ENCODE data around the gene SRP14. TPM values are rescaled to one million over a fixed set of nuclear protein-coding genes. Genes with fewer than 3 reads are reported as not detected.
"Not testable (repeated sequence)": the region's sequence is repeated elsewhere in the genome, so short reads cannot be mapped to it uniquely, and the experiment has no call there.

Gene SRP14
- total RNA-seq, 1 donor from 2014 or later, result 168 TPM

- peak; percentile 26 for DNase-seq (ENCODE audit: low spot score)
Observed at GRCh38 chr15:40051616-40052415, 12.8 kb upstream of the SRP14 start.

DNA sequence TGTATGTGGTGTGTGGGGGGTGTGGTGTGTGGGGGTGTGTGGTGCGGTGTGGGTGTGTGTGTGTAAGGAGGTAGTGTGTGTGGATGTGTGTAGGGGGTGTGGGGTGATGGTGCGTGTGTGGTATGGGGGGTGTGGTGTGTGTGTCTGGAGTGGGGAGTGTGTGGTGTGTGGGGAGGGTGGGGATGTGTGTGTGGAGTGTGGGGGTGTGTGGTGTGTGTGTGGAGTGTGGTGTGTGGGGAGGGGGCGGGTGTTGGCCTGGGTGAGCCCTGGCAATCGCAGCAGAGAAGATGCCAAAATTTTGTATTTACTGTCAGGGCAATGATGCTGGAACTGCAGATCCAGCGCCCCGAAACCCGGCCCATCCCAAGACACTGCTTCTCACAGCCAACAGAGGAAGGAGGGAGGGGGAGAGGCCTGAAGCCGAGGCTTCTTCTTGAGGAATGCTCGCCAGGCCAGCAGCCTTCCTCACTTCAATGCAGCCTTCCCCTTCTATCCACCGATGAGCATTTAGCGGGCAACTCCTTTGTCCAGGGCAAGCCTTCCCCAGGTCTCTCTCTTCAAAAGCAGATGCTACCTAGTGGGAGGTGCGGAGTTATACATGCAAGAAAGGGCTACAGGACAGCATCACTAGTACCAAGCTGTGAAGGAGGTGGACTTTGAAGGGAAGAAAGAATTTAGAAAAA lies 11.9 kb upstream of the SRP14 start:
- DNase-seq (ENCODE audit: low spot score), result peak; percentile 81

DNA sequence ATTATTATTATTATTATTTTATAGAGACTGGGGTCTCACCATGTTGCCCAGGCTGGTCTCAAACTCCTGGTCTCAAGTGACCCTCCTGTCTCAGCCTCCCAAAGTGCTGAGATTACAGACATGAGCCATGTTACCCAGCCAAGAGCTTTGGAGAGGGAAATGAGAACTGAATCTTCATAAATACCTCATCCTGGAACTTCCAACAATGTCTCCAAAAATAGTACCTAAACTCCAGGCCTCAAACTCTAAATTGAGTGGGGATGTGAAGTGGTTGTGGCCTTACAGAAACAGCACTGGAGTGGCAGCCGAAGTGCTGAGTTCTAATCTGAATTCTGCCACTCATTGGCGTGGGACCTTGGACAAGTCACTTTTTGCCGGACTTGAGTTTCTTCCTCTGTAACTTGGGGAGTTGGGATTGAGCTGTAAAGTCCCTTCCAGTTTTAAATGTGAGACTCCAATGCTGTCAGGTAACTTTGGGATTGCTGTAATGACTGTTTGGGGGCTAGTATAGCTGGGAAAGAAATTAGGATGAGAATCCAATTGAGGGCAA lies 10.0 kb upstream of the SRP14 start:
- DNase-seq (ENCODE audit: low spot score), result no peak

DNA sequence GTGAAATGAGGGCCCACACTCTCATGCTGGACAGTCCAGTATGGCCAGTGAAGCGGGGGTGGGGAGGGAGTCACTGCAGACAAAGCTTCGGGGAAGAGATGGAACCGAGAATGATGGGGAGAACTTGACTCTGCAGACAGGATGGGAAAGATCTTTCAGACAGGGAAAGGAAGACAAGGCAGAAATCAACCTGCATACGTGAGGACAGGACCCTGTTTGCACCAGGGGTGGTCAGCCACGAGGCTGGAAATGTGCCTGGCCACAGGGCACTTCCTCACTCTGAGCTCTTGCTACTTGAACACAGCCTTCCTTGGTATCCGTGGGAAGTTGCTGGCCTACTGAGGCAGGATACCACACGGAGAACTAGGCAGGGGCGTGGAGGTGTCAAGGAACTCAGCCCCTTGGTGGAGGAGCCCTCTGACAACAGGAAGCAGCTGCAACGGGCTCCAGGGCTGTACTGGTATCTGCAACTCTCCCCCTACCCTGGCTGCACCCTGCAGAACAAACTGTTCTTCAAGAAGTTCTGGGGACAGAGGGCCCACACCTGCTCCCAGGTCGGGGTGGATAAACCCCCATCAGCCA lies 9.3 kb upstream of the SRP14 start:
- no peak for DNase-seq (ENCODE audit: low spot score)

GRCh38 chr15:40047415-40048210 lies 8.6 kb upstream of the SRP14 start:
- no peak for DNase-seq (ENCODE audit: low spot score)

DNA sequence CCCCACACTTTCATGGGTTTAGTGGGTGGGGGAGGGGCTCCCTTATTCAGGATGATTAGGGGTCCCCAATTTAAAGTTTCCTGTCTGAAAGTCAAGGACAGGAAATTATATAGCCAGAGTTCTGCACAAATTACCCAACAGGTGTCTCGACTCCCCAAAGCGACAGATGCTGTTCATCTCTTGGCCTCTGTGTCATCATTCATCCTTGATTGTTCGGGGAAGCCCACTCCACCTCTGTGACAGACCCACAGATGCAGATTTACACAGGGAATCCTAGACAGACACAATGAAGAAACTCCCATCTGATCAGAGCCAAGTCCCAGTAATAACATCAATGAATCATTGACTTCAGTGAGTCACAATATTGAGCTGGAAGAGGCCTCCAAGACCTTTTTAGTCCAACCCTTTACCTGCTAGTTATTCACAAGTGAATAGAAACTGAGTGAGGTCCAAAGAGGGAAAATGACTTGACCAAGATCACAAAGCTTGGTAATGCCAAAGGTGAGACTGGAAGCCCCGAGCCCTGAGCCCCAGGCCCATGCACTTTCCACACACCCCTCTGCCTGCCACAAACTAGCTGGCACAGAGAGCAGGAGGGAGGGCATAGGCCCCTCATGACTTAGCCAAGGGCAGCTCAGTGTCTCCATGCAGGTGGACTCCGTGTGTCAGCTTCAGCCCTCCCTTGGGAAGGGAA lies 7.9 kb upstream of the SRP14 start:
- DNase-seq (ENCODE audit: low spot score), result no peak

GRCh38 chr15:40045572-40046217 lies 6.7 kb upstream of the SRP14 start:
- no peak for DNase-seq (ENCODE audit: low spot score)

DNA sequence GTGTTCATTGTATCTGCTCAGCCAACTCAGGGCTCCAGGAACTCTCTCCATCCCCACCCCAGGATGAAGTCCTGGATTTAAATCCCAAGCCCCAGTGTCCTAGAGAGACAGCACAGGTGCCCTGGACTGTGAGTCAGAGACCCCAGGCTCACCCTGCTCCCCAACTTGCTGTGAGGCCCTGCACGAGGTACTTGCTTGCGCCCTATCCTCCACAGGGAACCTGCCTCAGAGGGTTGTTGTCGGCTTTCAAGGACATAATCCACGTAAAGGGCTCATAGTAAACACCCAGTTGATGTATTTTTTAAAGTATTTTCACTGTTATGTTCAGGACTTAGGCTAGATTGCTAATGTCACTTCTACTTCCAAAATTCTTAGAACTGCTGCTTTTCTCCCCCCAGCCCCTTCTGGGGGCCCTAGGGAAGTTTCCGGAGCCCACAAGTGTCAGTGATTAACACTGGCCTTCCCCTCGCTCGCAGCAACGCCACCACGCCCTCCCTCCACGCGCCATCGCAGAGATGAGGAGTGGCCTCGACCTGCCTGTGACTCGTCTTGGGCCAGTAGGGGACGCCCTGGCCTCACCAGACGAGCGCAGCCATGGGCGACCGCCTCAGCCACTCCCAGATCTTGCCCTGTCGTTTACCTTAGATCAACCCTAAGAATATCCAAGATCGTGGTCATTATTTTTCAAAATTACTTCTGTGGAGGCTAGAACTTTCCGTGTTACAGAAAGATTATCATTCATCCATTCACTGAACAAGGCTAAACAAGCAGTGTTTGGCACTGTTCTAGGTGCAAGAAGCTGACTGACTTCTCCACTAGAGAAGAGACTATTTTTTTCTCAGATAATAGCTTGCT lies 6.0 kb upstream of the SRP14 start:
- DNase-seq (ENCODE audit: low spot score), result peak; percentile 96

DNA sequence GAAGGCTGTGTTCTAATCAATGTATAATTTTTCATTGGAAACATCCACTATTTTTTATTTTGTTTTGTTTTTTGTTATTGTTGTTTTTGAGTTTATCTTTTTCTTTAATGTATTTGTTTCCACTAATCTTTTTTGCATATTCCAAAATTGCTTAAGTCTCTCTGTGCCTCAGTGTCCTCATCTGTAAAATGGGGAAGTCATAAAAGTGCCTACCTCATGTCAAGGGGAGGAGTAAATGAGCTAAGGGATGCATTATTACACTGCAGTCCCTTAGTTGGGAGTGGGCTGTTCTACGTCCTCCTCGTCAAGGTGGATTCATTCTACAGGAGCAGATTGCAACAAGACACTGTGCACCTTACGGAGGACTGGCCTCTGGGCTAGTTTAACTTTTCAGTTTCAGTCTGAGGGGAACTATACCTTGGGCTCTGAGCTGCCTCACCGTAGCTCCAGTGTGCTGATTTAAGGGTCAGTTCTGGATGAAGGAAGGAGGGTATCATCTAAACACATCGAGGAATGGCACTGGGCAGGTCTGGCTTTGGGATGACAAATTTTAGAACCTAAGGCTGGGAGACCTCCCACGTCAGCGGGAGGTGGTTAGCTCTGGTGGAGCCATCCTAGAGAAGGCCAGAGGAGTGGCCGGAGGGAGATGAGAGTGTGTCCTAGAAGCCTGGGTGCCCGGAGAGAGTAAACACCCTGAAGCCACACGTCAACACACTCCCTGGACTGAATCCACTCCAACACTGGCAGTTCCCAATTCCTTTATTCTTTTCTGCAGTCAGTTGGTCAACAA lies 5.1 kb upstream of the SRP14 start:
- DNase-seq (ENCODE audit: low spot score), result no peak

DNA sequence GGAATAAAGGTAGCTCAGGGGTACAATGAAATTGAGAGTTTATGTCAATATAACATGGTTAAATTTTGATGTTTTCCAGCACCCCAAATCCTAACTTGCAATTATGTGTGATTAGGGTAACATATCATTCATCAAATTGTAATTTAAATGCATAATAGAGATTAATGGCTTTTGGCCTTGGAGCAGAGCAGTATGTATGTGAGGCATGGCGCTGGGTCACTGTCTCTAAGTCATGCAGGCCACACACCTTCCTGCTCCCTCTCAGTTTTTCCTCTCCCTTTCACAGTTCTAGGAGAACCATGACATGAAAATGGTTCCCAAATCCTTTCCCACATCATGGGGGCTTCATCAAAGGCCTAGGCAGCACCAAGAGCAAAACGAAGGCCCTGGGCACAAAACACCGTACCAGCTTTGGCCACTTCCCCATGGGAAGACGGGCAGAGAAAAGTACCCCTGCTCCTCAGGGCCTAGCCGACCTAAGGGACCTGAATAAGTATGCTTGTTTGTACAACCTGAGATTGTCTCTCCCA lies 3.9 kb upstream of the SRP14 start:
- DNase-seq (ENCODE audit: low spot score), result no peak

DNA sequence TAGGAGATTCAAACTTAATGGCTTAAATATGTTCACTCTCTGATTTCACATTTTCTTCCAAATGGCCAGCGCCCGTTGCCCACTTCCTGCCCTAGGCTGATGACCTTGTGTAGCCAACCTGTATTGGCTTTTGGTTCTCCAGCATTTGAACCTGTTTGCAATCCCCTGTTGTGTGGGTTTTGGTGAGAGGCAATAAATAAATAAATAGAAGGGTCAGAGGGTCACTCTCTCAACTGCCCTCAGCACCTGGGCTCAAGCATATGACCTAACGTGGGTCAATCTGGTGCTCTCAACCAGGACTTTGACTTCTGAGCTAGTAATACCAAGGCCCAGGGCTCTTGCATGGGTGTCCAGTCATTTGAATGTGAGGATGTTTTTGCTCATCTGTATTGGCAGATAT lies 1.8 kb upstream of the SRP14 start:
- DNase-seq (ENCODE audit: low spot score), result no peak

GRCh38 chr15:40040293-40040635 lies 1.3 kb upstream of the SRP14 start:
- DNase-seq (ENCODE audit: low spot score), result no peak

- DNase-seq (ENCODE audit: low spot score), result no peak
Observed at GRCh38 chr15:40038275-40038637, 725 bp downstream of the SRP14 start.

- no peak for DNase-seq (ENCODE audit: low spot score)
Observed at GRCh38 chr15:40037721-40038120, 1.3 kb downstream of the SRP14 start.

- not testable (repeated sequence) for DNase-seq (ENCODE audit: low spot score)
Observed at GRCh38 chr15:40035182-40035581, 3.8 kb downstream of the SRP14 start.

- no peak for DNase-seq (ENCODE audit: low spot score)
Observed at GRCh38 chr15:40034186-40034946, 4.6 kb downstream of the SRP14 start.

DNA sequence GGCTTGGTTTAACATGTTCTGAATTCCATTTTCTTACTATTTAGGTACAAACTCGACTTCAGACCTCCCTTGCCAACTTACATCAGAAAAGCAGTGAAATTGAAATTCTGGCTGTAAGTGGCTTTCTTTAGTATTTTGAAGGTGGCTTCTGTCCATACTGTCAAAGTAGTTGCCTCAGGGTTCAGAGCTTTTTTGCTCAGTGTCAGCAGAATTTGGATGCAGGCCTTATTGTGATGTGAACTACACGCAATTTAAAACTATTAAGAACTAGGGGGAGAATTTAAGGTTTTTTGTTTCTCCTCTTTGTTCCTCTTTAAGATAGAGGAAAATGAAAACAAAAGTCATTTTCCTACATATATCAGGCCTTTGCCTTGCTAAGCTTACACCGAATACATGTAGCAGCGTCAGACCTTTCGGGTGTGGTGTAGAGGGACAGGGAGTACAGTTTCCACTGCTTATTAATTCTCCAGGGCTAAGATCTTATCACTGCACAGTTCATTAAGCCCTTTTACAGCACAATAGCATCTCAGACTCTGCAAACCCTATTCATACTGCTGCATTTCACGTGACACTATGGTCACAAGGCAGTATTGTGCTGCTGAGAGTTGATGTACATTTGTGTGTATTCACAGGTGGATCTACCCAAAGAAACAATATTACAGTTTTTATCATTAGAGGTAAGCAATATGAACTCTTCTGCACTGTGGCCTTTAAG lies 6.7 kb downstream of the SRP14 start:
- no peak for DNase-seq (ENCODE audit: low spot score)

All from mesenteric fat pad (tissue), 1 donor.